Endodermal cell (in vitro differentiated cells): ENCODE results near the gene CALHM5. TPM values are rescaled to one million over a fixed set of nuclear protein-coding genes. Genes with fewer than 3 reads are reported as not detected.

ENCODE experiments used
- DNase-seq: peaks from one replicate; pipeline ENCODE4 v3.0.0-alpha.2; 2017
- H3K27ac ChIP-seq: 2 replicates; pipeline ENCODE4 v1.5.1; 2013; ENCODE audit warnings: mild to moderate bottlenecking, low read depth, low read length, moderate library complexity
- H3K27me3 ChIP-seq: 2 replicates; pipeline ENCODE4 v1.6.1; 2013; ENCODE audit warnings: mild to moderate bottlenecking, low read length, moderate library complexity; ENCODE audit not compliant: insufficient read depth, control insufficient read depth, poor library complexity, severe bottlenecking
- H3K36me3 ChIP-seq: 2 replicates; pipeline ENCODE4 v1.7.0; 2013; ENCODE audit warnings: mild to moderate bottlenecking, low read length, moderate library complexity; ENCODE audit not compliant: control insufficient read depth, insufficient read depth
- H3K4me1 ChIP-seq: one replicate; pipeline ENCODE4 v1.7.0; 2013; ENCODE audit warnings: low read length; ENCODE audit not compliant: control insufficient read depth, insufficient read depth
- H3K4me3 ChIP-seq: 2 replicates; pipeline ENCODE4 v1.5.1; 2013; ENCODE audit warnings: mild to moderate bottlenecking, low read length, moderate library complexity
- H3K9ac ChIP-seq: 2 replicates; pipeline ENCODE4 v1.6.1; 2013; ENCODE audit warnings: mild to moderate bottlenecking, low read length, moderate library complexity; ENCODE audit not compliant: poor library complexity, severe bottlenecking; ENCODE audit errors: extremely low read depth
- H3K9me3 ChIP-seq: 2 replicates; pipeline ENCODE4 v1.6.1; 2013; ENCODE audit warnings: mild to moderate bottlenecking, low read length, moderate library complexity; ENCODE audit not compliant: control insufficient read depth
- H3K27ac Mint-ChIP-seq: 2 replicates; pipeline ENCODE4 v1.8.0; 2020; ENCODE audit warnings: mixed read lengths
- H3K27me3 Mint-ChIP-seq: 2 replicates; pipeline ENCODE4 v1.8.0; 2021; ENCODE audit warnings: mild to moderate bottlenecking, mixed read lengths; ENCODE audit not compliant: insufficient read depth
- H3K36me3 Mint-ChIP-seq: 2 replicates; pipeline ENCODE4 v1.8.0; 2020; ENCODE audit warnings: low read depth, mixed read lengths
- H3K4me1 Mint-ChIP-seq: 2 replicates; pipeline ENCODE4 v1.8.0; 2020; ENCODE audit warnings: mixed read lengths
- H3K4me3 Mint-ChIP-seq: 2 replicates; pipeline ENCODE4 v1.8.0; 2020; ENCODE audit warnings: mild to moderate bottlenecking, moderate library complexity, mixed read lengths
- H3K9me3 Mint-ChIP-seq: 2 replicates; pipeline ENCODE4 v1.8.0; 2020; ENCODE audit warnings: mild to moderate bottlenecking, mixed read lengths
- WGBS, 2 experiments: methylation state at CpG; one replicate each; pipeline versions ENCODE4 v1.1.5 to v1.1.7; 2013; ENCODE audit warnings: missing lambda C conversion rate in 2 of 2, mixed read lengths in 1 of 2; ENCODE audit not compliant: insufficient coverage in 1 of 2, insufficient read length in 1 of 2; 5-methylcytosine and 5-hydroxymethylcytosine counted together
- total RNA-seq, 2 donors: library from RNA; stranded (reverse); fragmentation: NEBNext Ultra II Directional in 1 of 2; extraction: Animal tissue kit (Norgen Biotek cat#: 25700) in 1 of 2; gene quantifications; 2 replicates in 1 of 2; 3 replicates in 1 of 2; pipeline ENCODE4 v1.2.1, GENCODE V29; 2021
- TF ChIP-seq, protein P1 (sequence below): fragments of 200-600 bp; sonication (generic); conservative IDR thresholded peaks from 2 replicates; pipeline ENCODE4 v1.5.0; 2021; ENCODE audit warnings: antibody characterized with exemption, mild to moderate bottlenecking

CALHM5 gene
- total RNA-seq, 2 donors from 2014 or later = 0.18 to 0.20 TPM

GRCh38 chr6:116483616-116484015 is 27.8 kb upstream of the CALHM5 start:
- no peak overlapping the region for H3K4me3 Mint-ChIP-seq
- no peaks in the 10 kb centered on the region for H3K9me3 Mint-ChIP-seq
- no peak overlapping the region for H3K27ac Mint-ChIP-seq
- WGBS, 2 experiments = 90 to 100% methylated on average over 1 to 2 of the region's 2 CpGs
- H3K27me3 Mint-ChIP-seq = peaks cover 7% of the 10 kb centered on the region
- H3K9ac ChIP-seq = no peak overlapping the region
- peaks cover 4% of the 10 kb centered on the region for H3K4me1 Mint-ChIP-seq
- H3K27ac ChIP-seq = no peak overlapping the region
- H3K27me3 ChIP-seq = no peaks in the 10 kb centered on the region
- no peaks in the 10 kb centered on the region for H3K9me3 ChIP-seq
- no peak overlapping the region for H3K4me3 ChIP-seq
- H3K36me3 ChIP-seq = no peaks in the 10 kb centered on the region
- no peak for DNase-seq
- no peaks in the 10 kb centered on the region for H3K36me3 Mint-ChIP-seq
- TF ChIP-seq, protein P1, sequence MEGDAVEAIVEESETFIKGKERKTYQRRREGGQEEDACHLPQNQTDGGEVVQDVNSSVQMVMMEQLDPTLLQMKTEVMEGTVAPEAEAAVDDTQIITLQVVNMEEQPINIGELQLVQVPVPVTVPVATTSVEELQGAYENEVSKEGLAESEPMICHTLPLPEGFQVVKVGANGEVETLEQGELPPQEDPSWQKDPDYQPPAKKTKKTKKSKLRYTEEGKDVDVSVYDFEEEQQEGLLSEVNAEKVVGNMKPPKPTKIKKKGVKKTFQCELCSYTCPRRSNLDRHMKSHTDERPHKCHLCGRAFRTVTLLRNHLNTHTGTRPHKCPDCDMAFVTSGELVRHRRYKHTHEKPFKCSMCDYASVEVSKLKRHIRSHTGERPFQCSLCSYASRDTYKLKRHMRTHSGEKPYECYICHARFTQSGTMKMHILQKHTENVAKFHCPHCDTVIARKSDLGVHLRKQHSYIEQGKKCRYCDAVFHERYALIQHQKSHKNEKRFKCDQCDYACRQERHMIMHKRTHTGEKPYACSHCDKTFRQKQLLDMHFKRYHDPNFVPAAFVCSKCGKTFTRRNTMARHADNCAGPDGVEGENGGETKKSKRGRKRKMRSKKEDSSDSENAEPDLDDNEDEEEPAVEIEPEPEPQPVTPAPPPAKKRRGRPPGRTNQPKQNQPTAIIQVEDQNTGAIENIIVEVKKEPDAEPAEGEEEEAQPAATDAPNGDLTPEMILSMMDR = no peak
- H3K4me1 ChIP-seq = peaks cover 4% of the 10 kb centered on the region

DNA sequence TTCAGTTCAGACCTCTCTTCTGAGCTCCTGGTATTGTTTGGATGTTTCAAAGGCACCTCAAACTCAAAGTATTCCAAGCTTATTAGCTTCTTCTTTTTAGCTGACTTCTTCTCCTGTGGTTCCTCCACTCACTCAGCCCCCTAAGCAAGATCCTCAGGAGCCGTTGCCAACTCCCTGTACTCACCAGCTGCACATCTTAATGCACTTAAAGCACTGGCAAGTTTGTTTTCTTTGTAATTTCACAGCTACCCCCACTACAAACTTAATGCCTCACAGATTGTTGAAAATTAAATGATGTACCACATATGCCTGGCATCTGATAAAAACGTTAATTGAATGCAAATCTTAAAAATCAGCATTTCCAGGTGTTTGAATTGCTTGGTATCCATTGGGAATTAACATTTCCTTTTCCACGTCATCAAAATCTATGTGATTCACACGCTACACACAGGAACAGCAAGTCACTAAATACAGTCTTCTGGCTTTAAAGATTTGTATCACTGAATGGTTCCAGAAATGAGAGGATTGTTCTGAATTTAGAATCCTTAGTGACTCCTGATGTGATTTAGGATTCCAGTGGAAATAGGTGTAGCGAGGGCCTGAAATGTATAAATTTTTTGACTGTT is 25.8 kb upstream of the CALHM5 start:
- WGBS, 2 experiments = 91 to 93% methylated on average over 4 to 5 of the region's 5 CpGs
- no peak overlapping the region for H3K4me3 Mint-ChIP-seq
- H3K9me3 Mint-ChIP-seq = peaks cover 3% of the 10 kb centered on the region

GRCh38 chr6:116491610-116492330 is 19.7 kb upstream of the CALHM5 start:
- no peak overlapping the region for H3K27ac Mint-ChIP-seq
- no peak overlapping the region for H3K9ac ChIP-seq

More for the DNA sequence above, 25.8 kb upstream of the CALHM5 start:
- Mint-ChIP-seq H3K36me3 (no peaks in the 10 kb centered on the region), H3K4me1 (peaks cover 4% of the 10 kb centered on the region), H3K27me3 (peaks cover 7% of the 10 kb centered on the region), H3K27ac (no peak overlapping the region)
- Histone ChIP-seq H3K9ac (no peak overlapping the region), H3K4me3 (no peak overlapping the region), H3K36me3 (no peaks in the 10 kb centered on the region), H3K27me3 (no peaks in the 10 kb centered on the region), H3K4me1 (peaks cover 4% of the 10 kb centered on the region), H3K9me3 (no peaks in the 10 kb centered on the region), H3K27ac (no peak overlapping the region)
- no peak for DNase-seq
- TF ChIP-seq, protein P1 = no peak

More at GRCh38 chr6:116491610-116492330, 19.7 kb upstream of the CALHM5 start:
- no peaks in the 10 kb centered on the region for H3K4me1 ChIP-seq
- H3K36me3 Mint-ChIP-seq = no peaks in the 10 kb centered on the region
- H3K36me3 ChIP-seq = no peaks in the 10 kb centered on the region
- no peaks in the 10 kb centered on the region for H3K27me3 ChIP-seq
- no peaks in the 10 kb centered on the region for H3K9me3 ChIP-seq
- H3K27ac ChIP-seq = peak overlapping the region; percentile 59
- H3K4me3 ChIP-seq = no peak overlapping the region
- H3K9me3 Mint-ChIP-seq = peaks cover 3% of the 10 kb centered on the region
- WGBS, 2 experiments = 88% methylated on average over 1 of the region's 1 CpG; no CpG with 5 or more reads in 1 of the 2 experiments
- peaks cover 3% of the 10 kb centered on the region for H3K27me3 Mint-ChIP-seq
- peaks cover 13% of the 10 kb centered on the region for H3K4me1 Mint-ChIP-seq
- no peak for DNase-seq
- no peak overlapping the region for H3K4me3 Mint-ChIP-seq
- TF ChIP-seq, protein P1 = no peak
